NB4 (cell line): Measurements from ENCODE around the gene ANKS1B.

Source experiments
- MYC ChIP-seq: IDR thresholded peaks from 2 replicates; pipeline ENCODE4 v1.6.1; 2011; ENCODE audit warnings: low read depth, low read length
- POLR2A ChIP-seq: IDR thresholded peaks from 2 replicates; pipeline ENCODE4 v1.6.1; 2011; ENCODE audit warnings: mild to moderate bottlenecking; ENCODE audit not compliant: insufficient read length; ENCODE audit errors: extremely low read depth
- TF ChIP-seq, protein P1 (sequence below): IDR thresholded peaks from one replicate; pipeline ENCODE4 v1.5.1; 2012; ENCODE audit warnings: low read depth, low read length
- TF ChIP-seq, protein P2 (sequence below): IDR thresholded peaks from 2 replicates; pipeline ENCODE4 v1.6.1; 2011; ENCODE audit warnings: low read depth, low read length

GRCh38 chr12:99287136-99287535 lies 697.6 kb downstream of the ANKS1B start:
- TF ChIP-seq, protein P1, sequence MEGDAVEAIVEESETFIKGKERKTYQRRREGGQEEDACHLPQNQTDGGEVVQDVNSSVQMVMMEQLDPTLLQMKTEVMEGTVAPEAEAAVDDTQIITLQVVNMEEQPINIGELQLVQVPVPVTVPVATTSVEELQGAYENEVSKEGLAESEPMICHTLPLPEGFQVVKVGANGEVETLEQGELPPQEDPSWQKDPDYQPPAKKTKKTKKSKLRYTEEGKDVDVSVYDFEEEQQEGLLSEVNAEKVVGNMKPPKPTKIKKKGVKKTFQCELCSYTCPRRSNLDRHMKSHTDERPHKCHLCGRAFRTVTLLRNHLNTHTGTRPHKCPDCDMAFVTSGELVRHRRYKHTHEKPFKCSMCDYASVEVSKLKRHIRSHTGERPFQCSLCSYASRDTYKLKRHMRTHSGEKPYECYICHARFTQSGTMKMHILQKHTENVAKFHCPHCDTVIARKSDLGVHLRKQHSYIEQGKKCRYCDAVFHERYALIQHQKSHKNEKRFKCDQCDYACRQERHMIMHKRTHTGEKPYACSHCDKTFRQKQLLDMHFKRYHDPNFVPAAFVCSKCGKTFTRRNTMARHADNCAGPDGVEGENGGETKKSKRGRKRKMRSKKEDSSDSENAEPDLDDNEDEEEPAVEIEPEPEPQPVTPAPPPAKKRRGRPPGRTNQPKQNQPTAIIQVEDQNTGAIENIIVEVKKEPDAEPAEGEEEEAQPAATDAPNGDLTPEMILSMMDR: no peak
- TF ChIP-seq, protein P2, sequence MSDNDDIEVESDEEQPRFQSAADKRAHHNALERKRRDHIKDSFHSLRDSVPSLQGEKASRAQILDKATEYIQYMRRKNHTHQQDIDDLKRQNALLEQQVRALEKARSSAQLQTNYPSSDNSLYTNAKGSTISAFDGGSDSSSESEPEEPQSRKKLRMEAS: no peak
- TF ChIP-seq MYC: no peak
- TF ChIP-seq POLR2A: no peak
